Suppressor macrophage (primary cell): ENCODE results near the gene TRIM65.
A peak's percentile ranks its signal among the peaks of the same experiment; 100 is the strongest.
"Not testable (repeated sequence)": the region's sequence is repeated elsewhere in the genome, so short reads cannot be mapped to it uniquely, and the experiment has no call there.

ENCODE experiments used
- DNase-seq, 4 experiments: peaks; one replicate each; pipeline ENCODE4 v3.0.0-alpha.2; 2020 to 2022

Gene TRIM65

DNA sequence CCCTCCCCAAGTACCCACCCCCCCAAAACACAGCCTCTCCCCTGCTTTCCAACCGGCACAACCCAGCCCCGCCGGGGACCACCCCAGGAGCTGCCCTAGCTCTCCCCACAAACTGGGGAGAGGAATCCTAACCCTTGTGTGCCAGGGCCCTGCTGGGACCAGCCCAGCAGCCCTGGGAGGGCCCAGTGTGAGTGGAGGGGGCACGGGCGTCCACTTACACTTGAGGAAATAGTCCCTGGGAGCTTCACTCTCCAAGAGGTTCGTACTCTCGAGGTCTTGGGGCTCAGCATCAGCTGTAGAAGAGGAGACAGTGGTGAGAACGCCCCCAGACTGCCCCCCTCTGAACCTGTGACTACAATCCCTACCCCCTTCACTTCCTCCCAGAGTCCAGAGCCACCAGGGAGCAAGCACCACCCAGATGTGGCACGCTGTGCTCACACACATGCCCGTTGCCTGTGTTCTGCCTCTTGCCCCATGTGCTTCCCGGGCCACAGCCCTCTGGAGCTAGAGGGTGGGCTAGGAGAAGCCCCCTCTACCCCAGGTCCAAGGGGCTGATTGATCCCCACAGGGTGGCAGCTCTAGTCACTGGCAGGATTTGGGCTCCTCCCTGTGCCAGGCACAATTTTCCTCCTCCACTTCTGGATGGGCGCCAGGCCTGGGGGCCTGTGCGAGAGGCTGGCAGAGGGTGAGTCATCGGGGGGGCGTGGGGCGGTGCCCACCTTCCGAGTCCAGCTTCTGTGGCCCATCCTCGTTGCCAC lies 21.4 kb downstream of the TRIM65 start:
- peak in 1 of 4 experiments; percentile 24 for DNase-seq

DNA sequence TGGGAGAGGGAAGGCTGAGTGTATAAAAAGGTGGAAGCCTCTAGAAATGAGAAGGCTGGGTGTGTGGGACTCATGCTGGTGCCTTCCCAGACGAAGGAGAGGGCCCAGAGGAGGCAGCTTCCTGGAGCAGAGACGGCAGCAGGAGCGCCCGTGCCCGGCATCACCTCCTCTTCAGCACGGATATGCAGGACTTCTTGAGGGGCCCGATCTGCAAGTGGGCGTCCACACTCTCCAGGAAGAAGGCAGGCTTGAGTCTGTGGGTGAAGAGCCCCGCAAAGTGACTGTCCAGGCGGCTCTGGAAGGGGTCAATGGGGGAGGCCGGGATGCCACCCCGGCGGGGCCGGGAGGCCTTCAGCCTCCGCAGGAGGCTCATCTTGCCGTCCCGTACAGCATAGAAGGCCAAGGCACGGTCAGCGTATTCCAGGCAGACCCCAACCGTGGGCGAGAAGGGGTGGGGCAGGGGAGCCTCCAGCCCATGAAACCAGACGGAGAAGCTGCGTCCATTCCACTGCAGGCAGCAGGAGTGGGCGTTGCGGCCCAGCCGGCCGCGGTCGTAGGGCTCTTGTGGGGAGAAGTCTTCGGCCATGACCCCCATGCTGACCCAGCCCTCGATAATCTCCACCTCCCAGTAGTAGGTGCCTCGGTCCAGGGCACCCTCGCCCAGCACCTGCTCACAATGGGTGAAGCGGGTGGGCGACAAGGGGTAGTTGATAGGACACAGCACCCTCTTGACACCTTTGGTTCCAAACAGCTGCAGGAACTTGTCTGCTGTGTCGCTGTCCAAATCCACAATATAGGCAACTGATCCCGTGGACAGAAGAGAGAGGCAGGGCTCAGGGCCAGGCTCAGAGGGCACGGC lies 22.2 kb downstream of the TRIM65 start:
- DNase-seq: no peak

DNA sequence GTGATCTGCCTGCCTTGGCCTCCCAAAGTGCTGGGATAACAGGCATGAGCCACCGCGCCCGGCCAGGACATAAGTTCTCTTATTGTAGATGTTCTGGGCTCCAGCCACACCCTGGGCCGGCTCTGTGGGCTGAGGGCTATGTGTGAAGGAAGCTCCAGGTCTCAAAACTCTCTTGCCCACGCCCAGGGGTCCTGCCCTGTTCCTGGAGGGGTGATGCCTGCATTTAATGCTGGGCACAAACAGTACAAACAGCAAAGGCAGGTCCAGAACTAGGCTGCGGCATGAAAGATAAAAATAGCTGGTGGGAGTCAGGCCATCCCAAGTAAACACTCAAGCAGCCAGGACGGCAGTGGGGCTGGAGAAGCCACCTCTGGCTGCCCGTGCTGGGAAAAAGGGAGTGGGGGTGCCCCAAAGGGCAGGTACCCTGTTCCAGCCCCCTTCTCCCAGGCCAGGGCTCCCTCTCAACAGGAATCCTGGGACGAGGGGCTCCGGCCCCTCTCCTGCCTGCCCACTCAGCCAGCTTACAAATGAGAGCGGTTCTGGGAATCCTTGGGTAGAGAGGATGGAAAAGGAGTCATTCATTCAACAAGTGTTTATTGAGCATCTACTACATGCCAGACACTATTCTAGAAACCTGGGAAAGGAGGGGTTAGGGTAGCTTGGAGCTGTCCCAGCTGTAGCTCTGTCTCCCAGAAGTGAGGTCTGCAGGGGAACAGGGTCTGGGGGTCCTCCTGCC lies 23.0 kb downstream of the TRIM65 start:
- DNase-seq: no peak

DNA sequence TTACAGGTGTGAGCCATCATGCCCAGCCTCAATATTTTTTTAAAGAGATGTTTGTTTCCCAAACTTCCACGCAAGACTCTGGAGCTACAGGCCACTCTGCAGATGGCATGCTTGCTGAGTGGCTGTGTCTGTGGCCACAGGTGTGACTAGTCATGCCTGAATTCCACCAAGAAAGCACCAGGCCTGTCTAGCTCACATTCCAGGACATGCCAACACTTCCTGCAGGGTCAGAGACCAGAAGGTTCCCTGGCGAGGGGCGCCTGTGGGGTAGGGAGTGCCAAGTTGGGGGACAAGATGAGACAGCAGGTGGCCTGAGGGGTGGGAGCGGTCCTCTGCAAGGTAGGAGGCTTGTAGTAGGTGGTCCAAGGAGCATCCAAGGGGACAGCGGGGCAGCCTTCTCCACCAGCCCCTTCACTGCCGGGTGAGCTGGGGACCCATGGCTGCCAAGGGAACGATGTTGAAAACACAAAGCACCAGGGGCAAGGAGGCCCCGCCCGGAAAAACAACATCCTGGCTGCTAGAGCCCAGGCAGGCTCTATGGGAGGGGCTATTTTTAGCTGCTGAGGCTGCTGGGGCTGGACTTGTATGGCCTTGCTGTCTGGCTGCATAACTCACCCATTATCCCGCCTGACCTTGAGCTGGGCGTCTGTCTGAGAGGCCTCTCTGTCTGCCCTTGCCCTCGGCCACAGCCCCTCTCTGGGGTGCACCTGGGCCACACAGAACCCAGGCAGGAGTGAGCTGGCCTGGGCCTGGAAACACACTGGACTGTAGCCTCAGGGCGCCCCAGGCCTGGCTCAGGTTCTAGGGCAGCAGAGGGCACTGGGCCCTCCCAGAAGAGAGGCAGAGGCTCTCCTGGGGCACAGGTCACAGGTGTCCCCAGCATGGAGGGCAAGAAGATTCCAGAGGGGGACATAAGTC lies 24.1 kb downstream of the TRIM65 start:
- peak in 3 of 4 experiments; percentile 28 to 48 (median 34) for DNase-seq

DNA sequence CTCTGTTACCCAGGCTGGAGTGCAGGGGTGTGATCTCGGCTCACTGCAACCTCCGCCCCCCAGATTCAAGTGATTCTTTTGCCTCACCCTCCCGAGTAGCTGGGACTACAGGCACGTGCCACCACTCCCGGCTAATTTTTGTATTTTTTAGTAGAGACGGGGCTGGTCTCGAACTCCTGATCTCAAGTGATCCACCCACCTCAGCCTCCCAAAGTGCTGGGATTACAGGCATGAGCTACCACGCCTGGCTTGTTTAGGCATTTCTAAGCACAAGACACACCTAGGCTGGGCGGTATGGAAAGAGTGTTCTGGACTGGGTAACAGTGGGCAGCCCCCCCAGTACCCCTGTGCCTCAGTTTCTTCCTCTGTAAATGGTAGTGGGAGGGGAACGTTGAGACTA lies 26.5 kb downstream of the TRIM65 start:
- not testable (repeated sequence) for DNase-seq

DNA sequence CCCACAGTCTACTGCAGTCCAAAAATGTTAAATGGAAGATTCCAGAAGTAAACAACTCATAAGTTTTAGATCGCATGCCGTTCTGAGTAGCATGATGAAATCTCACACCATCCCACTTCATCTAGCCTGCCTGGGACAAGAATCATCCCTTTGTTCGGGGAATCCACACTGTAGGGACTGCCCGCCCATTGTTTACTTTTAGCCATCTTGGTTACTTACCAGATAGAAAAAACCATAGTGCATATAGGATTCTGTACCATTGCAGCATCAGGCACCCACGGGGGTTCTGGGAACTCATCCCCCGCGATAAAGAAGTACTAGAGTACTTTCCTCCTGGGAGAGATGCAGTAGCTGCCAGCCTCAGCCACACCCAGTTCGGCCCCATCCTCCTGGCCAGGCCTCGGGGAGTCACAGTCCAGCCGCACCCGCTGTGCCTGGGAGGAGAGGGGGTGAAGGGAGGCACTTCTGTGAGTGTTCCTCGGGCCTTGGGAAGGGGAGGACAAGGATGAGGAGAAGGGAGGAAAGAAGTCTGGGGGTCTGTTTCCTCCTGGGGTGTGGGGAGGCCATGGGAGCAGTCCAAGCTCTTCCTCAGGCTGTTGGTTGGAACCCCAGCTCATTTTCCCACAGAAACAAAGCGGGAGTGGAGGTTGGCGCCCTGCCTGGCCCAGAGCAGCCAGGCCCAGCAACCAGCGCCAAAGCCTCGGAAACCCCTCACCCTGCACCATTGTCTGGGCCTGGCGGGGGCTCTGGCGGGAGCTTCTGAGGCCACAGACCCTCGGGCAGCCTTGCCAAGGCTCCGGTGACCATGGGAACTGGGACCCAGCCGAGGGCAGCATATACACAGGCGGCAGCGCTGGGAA lies 27.2 kb downstream of the TRIM65 start:
- DNase-seq: no peak

DNA sequence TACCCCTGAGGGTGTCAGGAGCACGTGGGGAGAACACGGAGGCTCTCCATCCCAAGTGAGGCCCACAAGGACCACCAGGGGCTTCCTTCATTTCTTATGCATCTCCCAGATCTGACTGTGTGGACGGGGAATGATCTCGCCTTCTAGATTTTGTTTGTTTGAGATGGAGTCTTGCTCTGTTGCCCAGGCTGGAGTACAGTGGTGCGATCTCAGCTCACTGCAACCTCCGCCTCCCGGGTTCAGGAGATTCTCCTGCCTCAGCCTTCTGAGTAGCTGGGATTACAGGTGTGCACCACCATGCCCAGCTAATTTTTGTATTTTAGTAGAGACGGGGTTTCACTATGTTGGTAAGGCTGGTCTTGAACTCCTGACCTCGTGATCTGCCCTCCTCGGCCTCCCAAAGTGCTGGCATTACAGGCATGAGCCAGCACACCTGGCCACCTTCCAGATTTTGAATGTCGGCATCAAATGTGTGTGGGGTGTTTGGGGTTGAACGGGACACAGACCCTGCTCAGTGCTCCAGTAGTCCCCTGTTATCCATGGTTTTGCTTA lies 27.9 kb downstream of the TRIM65 start:
- DNase-seq: not testable (repeated sequence)

DNA sequence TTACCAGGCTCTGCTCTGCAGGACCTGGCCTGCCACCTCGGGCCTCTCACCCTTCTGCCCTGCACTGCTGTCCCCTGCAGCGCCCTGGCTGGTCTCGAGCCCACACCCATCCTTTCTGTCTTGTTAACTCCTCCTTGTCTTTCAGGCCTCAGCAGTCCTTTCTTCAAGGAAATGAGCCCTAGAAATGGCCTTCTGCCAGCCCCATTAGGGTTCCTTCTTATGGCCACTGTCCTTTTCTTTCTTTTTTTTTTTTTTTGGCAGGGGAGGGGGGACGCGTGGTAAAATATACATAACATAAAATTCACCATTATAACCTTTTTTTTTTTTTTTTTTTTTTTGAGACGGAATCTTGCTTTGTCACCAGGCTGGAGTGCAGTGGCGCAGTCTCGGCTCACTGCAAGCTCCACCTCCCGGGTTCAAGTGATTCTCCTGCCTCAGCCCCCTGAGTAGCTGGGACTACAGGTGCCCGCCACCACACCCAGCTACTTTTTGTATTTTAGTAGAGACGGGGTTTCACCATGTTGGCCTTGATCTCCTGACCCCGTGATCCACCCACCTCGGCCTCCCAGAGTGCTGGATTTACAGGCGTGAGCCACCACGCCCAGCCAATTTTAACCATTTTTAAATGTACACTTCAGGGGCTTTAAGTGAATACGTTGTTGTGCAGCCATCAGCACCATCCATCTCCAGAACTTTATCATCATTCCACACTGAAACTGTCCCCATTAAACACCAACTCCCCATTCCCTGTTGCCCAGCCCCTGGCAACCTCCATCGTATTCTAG lies 31.2 kb downstream of the TRIM65 start:
- DNase-seq: not testable (repeated sequence)

DNA sequence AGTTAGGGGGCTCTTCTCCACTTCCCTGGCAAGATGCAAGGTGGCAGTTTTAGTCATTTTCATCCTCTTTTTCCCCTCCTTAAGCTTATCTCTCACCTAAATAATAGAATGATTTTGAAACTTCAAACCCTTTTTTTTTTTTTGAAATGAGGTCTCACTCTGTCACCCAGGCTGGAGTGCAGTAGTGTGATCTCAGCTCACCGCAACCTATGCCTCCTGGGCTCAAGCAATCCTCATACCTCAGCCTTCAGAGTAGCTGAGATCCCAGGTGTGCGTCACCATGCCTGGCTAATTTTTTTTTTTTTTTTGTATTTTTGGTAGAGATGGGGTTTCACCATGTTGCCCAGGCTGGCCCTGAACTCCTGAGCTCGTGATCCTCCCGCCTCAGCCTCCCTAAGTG lies 31.9 kb downstream of the TRIM65 start:
- DNase-seq: not testable (repeated sequence)

DNA sequence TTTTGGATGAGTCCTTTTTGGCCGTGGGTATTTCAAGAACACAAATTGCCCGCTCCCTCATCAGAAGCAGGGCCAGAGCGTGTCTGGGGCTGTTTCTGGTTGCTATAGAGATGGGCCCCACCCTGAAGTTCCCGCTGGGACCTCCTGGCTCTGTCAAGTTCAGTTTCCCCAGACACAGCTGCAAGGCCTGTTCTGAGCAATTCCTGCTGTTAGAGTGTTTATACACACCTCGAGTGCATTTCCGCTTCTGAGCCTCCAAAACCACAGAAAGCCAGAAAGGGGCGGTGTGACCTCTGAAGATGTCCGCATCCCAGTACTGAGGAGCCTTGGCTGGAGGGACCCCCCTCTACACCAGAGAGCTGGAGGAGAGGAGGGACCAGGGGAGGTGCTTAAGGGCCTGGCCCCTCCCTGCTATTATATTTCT lies 32.3 kb downstream of the TRIM65 start:
- DNase-seq: peak; percentile 30 to 54 (median 48)

DNA sequence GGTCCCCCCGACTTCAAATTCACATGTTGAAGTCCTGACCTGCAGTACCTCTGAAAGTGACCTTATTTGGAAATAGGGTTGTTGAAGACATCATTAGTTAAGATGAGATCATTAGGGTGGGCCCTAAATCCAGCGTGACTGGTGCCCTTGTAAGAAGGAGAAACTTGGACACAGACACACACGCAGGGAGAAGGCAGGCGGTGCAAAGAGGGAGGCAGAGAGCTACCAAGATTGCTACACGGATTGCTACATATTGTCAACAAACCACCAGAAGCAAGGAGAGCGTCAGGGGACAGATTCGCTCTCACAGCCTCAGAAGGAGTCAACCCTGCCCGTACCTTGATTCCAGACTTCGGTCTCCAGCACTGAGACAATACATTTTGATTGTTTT lies 34.8 kb downstream of the TRIM65 start:
- no peak for DNase-seq

DNA sequence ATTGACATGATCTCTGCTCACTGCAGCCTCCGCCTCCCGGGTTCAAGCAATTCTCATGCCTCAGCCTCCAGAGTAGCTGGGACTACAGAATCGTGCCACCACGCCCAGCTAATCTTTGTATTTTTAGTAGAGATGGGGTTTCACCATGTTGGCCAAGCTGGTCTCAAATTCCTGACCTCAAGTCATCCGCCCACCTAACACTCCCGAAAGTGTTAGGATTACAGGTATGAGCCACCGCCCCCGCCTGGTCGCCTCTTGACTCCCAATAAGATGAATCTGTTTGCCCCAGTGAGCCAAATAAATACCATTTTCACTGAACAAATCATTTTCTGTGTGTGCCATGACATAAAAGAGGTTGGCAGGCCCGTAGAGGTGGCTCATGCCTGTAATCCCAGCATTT lies 37.4 kb downstream of the TRIM65 start:
- not testable (repeated sequence) for DNase-seq

DNA sequence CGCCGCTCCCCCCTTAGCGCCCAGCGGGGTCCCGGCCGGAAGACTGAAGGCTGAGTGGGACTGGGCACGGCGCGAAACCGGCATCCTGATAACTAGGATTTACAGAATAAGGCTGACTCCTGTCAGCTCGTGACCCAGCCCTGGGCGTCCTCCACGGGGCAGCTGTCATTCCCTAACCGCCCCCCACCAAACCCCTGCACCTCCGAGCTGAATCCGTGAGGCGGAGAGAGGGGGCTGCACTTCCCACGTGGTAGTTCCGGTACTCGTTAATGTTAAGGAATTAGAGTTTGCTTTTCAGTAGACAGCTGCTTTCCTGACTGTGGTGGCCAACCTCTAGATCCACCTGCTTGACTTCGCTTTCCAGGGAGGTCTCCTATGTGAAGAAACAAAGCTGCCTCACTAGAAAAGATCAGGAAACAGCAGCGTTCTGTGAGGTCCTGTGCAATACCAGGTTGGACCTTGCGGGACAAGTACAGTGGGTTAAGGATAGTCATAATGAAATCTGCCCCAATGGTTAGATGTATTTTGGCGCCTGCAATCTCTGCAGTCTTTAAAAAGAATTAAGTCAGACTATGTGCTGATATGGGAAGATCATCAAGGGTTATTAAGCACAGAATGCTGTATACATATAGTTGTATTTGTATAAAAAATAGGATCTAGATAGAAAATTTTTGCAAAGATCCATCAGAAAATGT lies 40.5 kb downstream of the TRIM65 start:
- DNase-seq: peak in 3 of 4 experiments; percentile 27 to 40 (median 36)

DNA sequence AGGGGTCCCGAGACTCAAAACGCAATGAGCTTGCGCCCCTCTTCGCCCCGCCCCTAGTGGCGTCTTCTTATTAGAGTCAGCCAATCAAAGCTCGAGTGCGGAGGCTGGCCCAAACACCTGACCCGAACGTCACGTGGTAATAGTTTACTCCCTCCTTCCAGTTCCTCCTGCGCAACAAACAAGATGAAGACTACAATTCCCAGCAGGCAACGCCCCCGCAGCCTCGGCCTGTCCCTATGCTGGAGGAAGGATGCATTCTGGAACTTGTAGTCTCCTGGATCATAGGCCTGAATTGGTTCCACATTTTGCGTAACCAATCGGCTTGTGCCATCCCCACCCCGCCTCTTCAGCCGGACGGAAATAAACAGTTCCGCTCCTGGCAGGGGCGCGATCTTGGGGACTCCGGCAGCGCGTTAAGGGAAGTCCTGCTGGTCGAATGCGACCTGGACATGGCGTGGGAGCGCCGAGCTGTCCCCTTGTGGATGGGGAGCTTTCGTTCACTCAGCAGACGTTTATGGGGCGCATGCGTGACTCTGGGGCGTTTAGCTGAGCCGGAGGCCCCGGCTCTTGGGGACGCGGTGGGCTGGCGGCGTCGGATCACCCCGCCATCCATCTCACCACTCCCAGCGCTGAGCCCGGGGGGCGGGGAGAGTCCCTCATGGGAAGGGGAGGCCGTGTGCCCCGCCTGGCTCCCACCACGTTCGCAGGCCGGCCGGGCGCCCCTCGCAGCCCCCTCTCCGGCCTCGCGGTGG lies 41.3 kb downstream of the TRIM65 start, which contains the start of gene WBP2:
Gene WBP2 (minus strand): TSS at position 26 of the 752 bp plus-strand sequence. CDS start 38 bp downstream, outside the sequence.
- DNase-seq: peak; percentile 99 to 100 (median 100)

DNA sequence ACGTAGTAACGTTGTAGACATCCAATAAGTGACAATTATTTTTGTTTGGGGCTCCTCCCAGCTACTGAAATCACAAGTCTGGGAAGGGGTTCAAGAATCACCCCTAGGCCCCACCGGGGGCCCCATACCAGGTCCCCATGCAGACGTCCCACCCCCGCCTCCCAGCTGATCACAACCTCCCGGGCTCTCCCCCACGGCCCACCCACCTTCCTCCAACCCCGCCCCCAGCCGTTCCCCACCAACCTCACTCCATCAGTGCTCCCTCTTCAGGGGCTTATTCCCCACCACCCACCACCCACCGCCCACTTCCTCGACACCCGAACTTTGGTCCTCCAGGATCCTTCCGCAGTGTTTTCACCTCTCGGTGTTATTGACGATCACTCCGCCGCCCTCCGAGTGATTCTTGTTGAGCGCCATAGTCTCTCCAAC lies 41.9 kb downstream of the TRIM65 start:
- DNase-seq: no peak

DNA sequence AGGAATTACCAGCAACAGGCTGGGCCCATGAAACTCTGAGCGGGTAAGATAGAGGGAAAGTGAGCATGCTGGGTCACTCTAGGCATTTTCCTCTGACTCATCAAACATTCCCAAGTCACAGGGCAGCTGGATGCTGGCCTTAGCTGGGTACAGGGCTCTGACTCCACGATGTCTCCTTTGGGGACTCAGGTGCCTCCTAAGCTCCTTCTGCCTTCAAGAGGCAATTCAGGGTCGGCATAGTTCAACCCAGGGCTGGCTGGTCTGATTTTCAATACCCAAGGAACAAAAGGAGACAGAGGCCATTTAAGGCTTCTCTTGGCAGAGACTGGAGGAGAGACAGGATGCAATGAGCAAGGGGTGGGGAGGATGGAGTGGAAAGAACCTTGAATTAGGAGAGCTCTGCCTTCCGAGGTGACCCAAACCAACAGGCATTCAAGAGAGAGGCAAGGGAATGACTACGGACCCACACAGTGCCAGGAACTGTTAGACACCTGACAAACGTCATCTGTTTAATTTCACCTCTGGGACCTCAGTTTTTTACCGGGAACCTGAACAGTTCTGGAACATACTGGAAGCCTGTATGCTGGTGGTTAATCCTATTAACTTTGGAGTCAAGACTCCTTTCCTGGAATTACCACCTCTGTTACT lies 42.5 kb downstream of the TRIM65 start:
- peak; percentile 58 to 73 (median 67) for DNase-seq

DNA sequence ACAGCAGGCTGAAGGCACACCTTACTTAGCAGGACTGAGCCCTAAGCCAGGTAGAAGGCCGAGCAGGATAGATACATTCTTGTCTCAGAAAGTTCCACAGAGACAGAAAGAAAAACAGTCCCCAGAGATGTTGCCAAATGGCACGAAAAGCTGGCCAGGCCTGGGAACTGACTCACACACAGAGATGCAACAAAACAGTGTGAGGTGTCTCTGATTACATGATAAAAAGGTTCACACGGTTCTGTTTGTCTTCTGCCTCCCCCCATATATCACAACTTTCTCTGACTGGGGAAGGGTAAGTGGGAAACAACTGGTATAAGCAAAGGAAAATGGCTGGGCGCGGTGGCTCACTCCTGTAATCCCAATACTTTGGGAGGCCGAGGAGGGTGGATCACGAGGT lies 43.3 kb downstream of the TRIM65 start:
- no peak for DNase-seq

DNA sequence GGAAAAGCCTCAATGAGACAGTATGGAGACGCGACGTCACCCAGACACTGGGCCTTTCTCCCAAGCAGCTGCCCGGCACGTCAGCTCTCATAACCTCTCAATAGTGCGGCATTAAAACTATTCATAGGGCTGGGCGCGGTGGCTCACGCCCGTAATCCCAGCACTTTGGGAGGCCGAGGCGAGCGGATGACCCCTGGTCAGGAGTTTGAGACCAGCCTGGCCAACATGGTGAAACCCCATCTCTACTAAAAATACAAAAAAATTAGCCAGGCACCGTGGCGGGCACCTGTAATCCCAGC lies 45.1 kb downstream of the TRIM65 start:
- DNase-seq: not testable (repeated sequence)
